ENCODE results near the gene KCNK7. TPM values are rescaled to one million over a fixed set of nuclear protein-coding genes. Genes with fewer than 3 reads are reported as not detected.
A peak's percentile ranks its signal among the peaks of the same experiment; 100 is the strongest.

Gene KCNK7
- total RNA-seq, 4 donors from 2014 or later, result 1.5 to 3.5 (median 2.5) TPM; not detected in 1

GRCh38 chr11:65607614-65608426 lies 12.2 kb upstream of the KCNK7 start:
- Histone ChIP-seq H3K27ac (peak overlapping the region in 3 of 4 donors; percentile 58 to 66 (median 64)), H3K4me3 (peak overlapping the region in 1 of 4 donors; percentile 33), H3K9me3 (no peaks in the 10 kb centered on the region), H3K4me1 (peaks cover 0 to 46% (median 15%) of the 10 kb centered on the region in 4 donors), H3K27me3 (no peaks in the 10 kb centered on the region), H3K36me3 (peaks cover 0 to 63% (median 0%) of the 10 kb centered on the region in 3 donors)
- no peak for TF ChIP-seq CTCF (IDR thresholded peaks at IDR 0.05)
- TF ChIP-seq POLR2A (IDR thresholded peaks at IDR 0.05), result no peak
- no peak for DNase-seq

- H3K27ac ChIP-seq, result peak overlapping the region; percentile 49 to 66 (median 61)
- no peaks in the 10 kb centered on the region for H3K27me3 ChIP-seq
- peak overlapping the region in 1 of 4 donors; percentile 33 for H3K4me3 ChIP-seq
- DNase-seq, result peak; percentile 47 to 89 (median 88)
- no peaks in the 10 kb centered on the region for H3K9me3 ChIP-seq
- H3K4me1 ChIP-seq, result peaks cover 0 to 38% (median 7%) of the 10 kb centered on the region in 4 donors
- H3K36me3 ChIP-seq, result peaks cover 0 to 68% (median 0%) of the 10 kb centered on the region in 3 donors
- TF ChIP-seq POLR2A (IDR thresholded peaks at IDR 0.05) (no peak), CTCF (IDR thresholded peaks at IDR 0.05) (no peak)
Measured at GRCh38 chr11:65606876-65607613, 11.4 kb upstream of the KCNK7 start.

- Histone ChIP-seq H3K27me3 (no peaks in the 10 kb centered on the region), H3K9me3 (no peaks in the 10 kb centered on the region), H3K4me1 (peaks cover 0 to 11% (median 0%) of the 10 kb centered on the region in 4 donors), H3K27ac (no peak overlapping the region), H3K4me3 (no peak overlapping the region), H3K36me3 (peaks cover 0 to 79% (median 0%) of the 10 kb centered on the region in 3 donors)
- TF ChIP-seq CTCF (IDR thresholded peaks at IDR 0.05) (no peak), POLR2A (IDR thresholded peaks at IDR 0.05) (no peak)
- DNase-seq, result no peak
Measured at GRCh38 chr11:65604258-65604657, 8.7 kb upstream of the KCNK7 start.

- H3K9me3 ChIP-seq, result no peaks in the 10 kb centered on the region
- TF ChIP-seq CTCF (IDR thresholded peaks at IDR 0.05) (no peak), POLR2A (IDR thresholded peaks at IDR 0.05) (no peak)
- H3K27me3 ChIP-seq, result no peaks in the 10 kb centered on the region
- no peak overlapping the region for H3K4me3 ChIP-seq
- peaks cover 0 to 62% (median 0%) of the 10 kb centered on the region in 3 donors for H3K36me3 ChIP-seq
- DNase-seq, result no peak
- H3K27ac ChIP-seq, result no peak overlapping the region
- H3K4me1 ChIP-seq, result peaks cover 0 to 4% (median 0%) of the 10 kb centered on the region in 4 donors
Measured at GRCh38 chr11:65599955-65600246, 4.3 kb upstream of the KCNK7 start.

GRCh38 chr11:65599216-65599954 lies 3.8 kb upstream of the KCNK7 start:
- peaks cover 0 to 4% (median 0%) of the 10 kb centered on the region in 4 donors for H3K4me1 ChIP-seq
- DNase-seq, result no peak

More at GRCh38 chr11:65599216-65599954, 3.8 kb upstream of the KCNK7 start:
- H3K27ac ChIP-seq, result no peak overlapping the region
- no peaks in the 10 kb centered on the region for H3K27me3 ChIP-seq
- no peak overlapping the region for H3K4me3 ChIP-seq
- TF ChIP-seq CTCF (IDR thresholded peaks at IDR 0.05), result no peak
- no peak for TF ChIP-seq POLR2A (IDR thresholded peaks at IDR 0.05)
- peaks cover 0 to 57% (median 0%) of the 10 kb centered on the region in 3 donors for H3K36me3 ChIP-seq
- H3K9me3 ChIP-seq, result no peaks in the 10 kb centered on the region

All from Peyer's patch (tissue), 4 donors.